ENCODE measurements around the gene LBP.

LBP gene

DNA sequence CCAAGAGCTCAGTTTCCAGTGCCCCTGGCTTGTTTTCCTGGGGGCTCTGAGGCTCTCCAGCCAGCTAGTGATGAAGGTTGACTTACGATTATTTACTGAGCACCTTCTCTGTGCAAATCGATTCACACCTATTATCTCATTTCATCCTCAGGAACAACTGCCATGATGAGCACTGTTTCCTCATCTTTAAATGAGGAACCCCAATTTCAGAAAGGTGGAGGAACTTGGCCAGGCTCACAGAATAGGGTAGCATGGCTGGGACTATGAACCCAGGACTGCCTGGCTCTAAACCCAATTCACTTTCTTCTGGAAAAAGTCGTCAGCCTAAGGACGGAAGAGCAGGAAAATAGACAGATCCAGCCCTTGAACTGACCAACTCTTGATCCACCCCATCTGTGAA, 45.8 kb upstream of the LBP start (continued):
- TF ChIP-seq KLF1 (tag by site-specific recombination; IDR thresholded peaks at IDR 0.05) (no peak), HOXC10 (CRISPR knock-in tag; IDR thresholded peaks at IDR 0.05) (no peak), MYNN (tag by site-specific recombination; IDR thresholded peaks at IDR 0.05; ENCODE audit: borderline replicate concordance) (no peak), TRIM28 (IDR thresholded peaks at IDR 0.05; ENCODE audit: borderline replicate concordance, low read length) (no peak), ZBTB21 (tag by site-specific recombination; IDR thresholded peaks at IDR 0.05) (no peak), ZNF792 (tag by site-specific recombination; IDR thresholded peaks at IDR 0.05) (no peak), OSR2 (tag by site-specific recombination; IDR thresholded peaks at IDR 0.05) (no peak), INSM2 (tag by site-specific recombination; IDR thresholded peaks at IDR 0.05) (no peak)

DNA sequence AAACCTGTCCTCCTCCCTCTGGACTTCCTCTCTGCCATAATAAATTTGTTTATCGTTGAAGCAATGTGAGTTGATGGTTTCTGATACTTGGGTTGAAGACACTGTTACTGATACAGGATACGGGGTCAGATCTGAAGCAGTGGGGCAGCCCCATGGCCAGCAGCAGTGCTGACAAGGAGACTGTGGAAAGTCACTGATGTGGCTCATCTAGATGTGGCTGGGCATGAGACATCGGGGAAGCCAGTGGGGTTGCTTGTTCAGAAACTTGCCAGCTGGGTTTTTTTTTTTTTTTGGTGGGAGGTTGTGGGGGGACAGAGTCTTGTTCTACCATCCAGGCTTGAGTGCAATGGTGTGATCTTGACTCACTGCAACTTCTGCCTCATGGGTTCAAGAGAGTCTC, 45.0 kb upstream of the LBP start:
- ChIA-PET POLR2A (no interaction called here), CTCF (interaction anchor here (1.7 kb wide), 1 partner anchor 10 kb away, joined by 5 read pairs; no protein-coding TSS in a partner anchor)
- Histone ChIP-seq H3K4me3 (ENCODE audit: low read depth, low read length) (no peak overlapping the region), H3K4me1 (ENCODE audit: control insufficient read depth, insufficient read depth, low read length) (no peaks in the 10 kb centered on the region), H3K27ac (ENCODE audit: extremely low read depth, low read depth, low read length) (no peak overlapping the region), H3K36me3 (ENCODE audit: control insufficient read depth in 2 of 2, insufficient read depth in 1 of 2, low read length in 2 of 2) (no peaks in the 10 kb centered on the region), H3K9me3 (ENCODE audit: control insufficient read depth, insufficient read depth, low read depth, low read length) (no peaks in the 10 kb centered on the region)
- TF ChIP-seq ZXDB (tag by site-specific recombination; IDR thresholded peaks at IDR 0.05) (no peak), ZNF561 (tag by site-specific recombination; IDR thresholded peaks at IDR 0.05; ENCODE audit: borderline replicate concordance) (no peak), TCF7L2 (IDR thresholded peaks at IDR 0.05; ENCODE audit: borderline replicate concordance, low read depth, low read length) (no peak), ZNF560 (tag by site-specific recombination; IDR thresholded peaks at IDR 0.05; ENCODE audit: borderline replicate concordance) (no peak)

- TF ChIP-seq ZNF76 (tag by site-specific recombination; IDR thresholded peaks at IDR 0.05; ENCODE audit: borderline replicate concordance, low read depth) (no peak), PBX3 (CRISPR knock-in tag; IDR thresholded peaks at IDR 0.05) (no peak), ZNF514 (tag by site-specific recombination; IDR thresholded peaks at IDR 0.05) (no peak), ZIC2 (tag by site-specific recombination; IDR thresholded peaks at IDR 0.05) (0 out of 2 replicates have a peak, but pooled peaks have one; percentile 9)
- Histone ChIP-seq H3K36me3 (ENCODE audit: control insufficient read depth in 2 of 2, insufficient read depth in 1 of 2, low read length in 2 of 2) (no peaks in the 10 kb centered on the region), H3K27ac (ENCODE audit: extremely low read depth, low read depth, low read length) (no peak overlapping the region), H3K4me1 (ENCODE audit: control insufficient read depth, insufficient read depth, low read length) (no peaks in the 10 kb centered on the region), H3K9me3 (ENCODE audit: control insufficient read depth, insufficient read depth, low read depth, low read length) (no peaks in the 10 kb centered on the region), H3K4me3 (ENCODE audit: low read depth, low read length) (no peak overlapping the region)
- POLR2A ChIA-PET, result no interaction called here
- CTCF ChIA-PET, result interaction anchor here (0.7 to 1.1 kb wide), 2 partner anchors 245 to 348 kb away, joined by 3 read pairs; no protein-coding TSS in a partner anchor
These were observed 43.5 kb upstream of the LBP start for GRCh38 chr20:38302786-38303185.

DNA sequence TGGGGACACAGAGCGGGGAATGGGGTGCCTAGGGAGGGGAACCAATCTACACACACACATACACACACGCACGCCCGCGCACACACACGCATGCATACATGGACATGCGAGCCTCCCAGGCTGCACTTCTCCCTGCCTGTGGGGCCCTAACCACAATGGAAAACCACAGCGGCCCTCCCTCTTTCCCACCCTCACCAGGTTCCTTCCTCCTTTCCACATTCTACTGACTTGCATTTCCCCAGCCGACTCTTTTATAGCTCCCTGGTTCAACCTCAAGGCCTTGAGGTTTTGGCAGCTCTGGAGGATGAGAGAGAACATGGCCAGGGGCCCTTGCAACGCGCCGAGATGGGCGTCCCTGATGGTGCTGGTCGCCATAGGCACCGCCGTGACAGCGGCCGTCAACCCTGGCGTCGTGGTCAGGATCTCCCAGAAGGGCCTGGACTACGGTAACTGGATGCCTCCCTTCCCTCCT, 42.3 kb upstream of the LBP start, which contains the start of gene BPI:
Gene BPI, plus strand, starts transcription at position 249 of the 472 bp plus-strand sequence. Its CDS starts 68 bp downstream, at position 317.
- POLR2A ChIA-PET, result no interaction called here
- H3K4me3 ChIP-seq (ENCODE audit: low read depth, low read length), result no peak within 1 kb of the TSS
- TF ChIP-seq ZNF366 (tag by site-specific recombination; conservative IDR thresholded peaks at IDR 0.05), result no peak
- no peak for TF ChIP-seq ZNF311 (tag by site-specific recombination; IDR thresholded peaks at IDR 0.05; ENCODE audit: borderline replicate concordance)
- TF ChIP-seq ZNF837 (tag by site-specific recombination; IDR thresholded peaks at IDR 0.05), result no peak
- CTCF ChIA-PET, result interaction anchor here (1.1 kb wide), 1 partner anchor 72 kb away, joined by 3 read pairs; no protein-coding TSS in a partner anchor
- H3K4me1 ChIP-seq (ENCODE audit: control insufficient read depth, insufficient read depth, low read length), result no peaks in the 10 kb centered on the region
- no peaks in the 10 kb centered on the region for H3K9me3 ChIP-seq (ENCODE audit: control insufficient read depth, insufficient read depth, low read depth, low read length)
- H3K27ac ChIP-seq (ENCODE audit: extremely low read depth, low read depth, low read length), result no peak within 1 kb of the TSS
- no peaks in the 10 kb centered on the region for H3K36me3 ChIP-seq (ENCODE audit: control insufficient read depth in 2 of 2, insufficient read depth in 1 of 2, low read length in 2 of 2)
